DOHH2 (cell line): Measurements from ENCODE around the gene DNASE1L1.

ENCODE experiments used
- H3F3A ChIP-seq: fragments of 200-600 bp; sonication (generic), shearing (Covaris generic); 2 replicates; pipeline ENCODE4 v1.6.0; 2016; ENCODE audit warnings: antibody characterized with exemption, mild to moderate bottlenecking; ENCODE audit not compliant: control insufficient read depth, insufficient read depth
- H3K27ac ChIP-seq: fragments of 200-600 bp; sonication (generic); 2 replicates; pipeline ENCODE4 v1.5.1; 2014; ENCODE audit warnings: low read depth, mild to moderate bottlenecking, low read length, moderate library complexity
- H3K27me3 ChIP-seq: fragments of 200-600 bp; sonication (generic); 2 replicates; pipeline ENCODE4 v1.6.1; 2014; ENCODE audit warnings: mild to moderate bottlenecking, low read length, mixed read lengths; ENCODE audit not compliant: control insufficient read depth
- H3K36me3 ChIP-seq: fragments of 200-600 bp; sonication (generic); 2 replicates; pipeline ENCODE4 v1.6.1; 2014; ENCODE audit warnings: mild to moderate bottlenecking, low read length, moderate library complexity, mixed read lengths; ENCODE audit not compliant: control insufficient read depth
- H3K4me1 ChIP-seq: fragments of 200-600 bp; sonication (generic); 2 replicates; pipeline ENCODE4 v1.6.1; 2014; ENCODE audit warnings: mild to moderate bottlenecking, low read length, mixed read lengths; ENCODE audit not compliant: control insufficient read depth
- H3K4me2 ChIP-seq: fragments of 200-600 bp; sonication (generic); 2 replicates; pipeline ENCODE4 v1.6.0; 2014; ENCODE audit warnings: mild to moderate bottlenecking, low read length, moderate library complexity
- H3K4me3 ChIP-seq: fragments of 200-600 bp; sonication (generic); 2 replicates; pipeline ENCODE4 v1.5.1; 2014; ENCODE audit warnings: mild to moderate bottlenecking, low read length, mixed read lengths
- H3K79me2 ChIP-seq: fragments of 200-600 bp; sonication (generic); 2 replicates; pipeline ENCODE4 v1.6.1; 2014; ENCODE audit warnings: mild to moderate bottlenecking, low read length, mixed read lengths; ENCODE audit not compliant: control insufficient read depth
- H3K9me2 ChIP-seq: fragments of 200-600 bp; sonication (generic); replicated peaks from 2 replicates; pipeline ENCODE4 v1.6.1; 2014; ENCODE audit warnings: mild to moderate bottlenecking, low read length, mixed read lengths; ENCODE audit not compliant: control insufficient read depth
- H3K9me3 ChIP-seq: fragments of 200-600 bp; sonication (generic); 2 replicates; pipeline ENCODE4 v1.6.1; 2014; ENCODE audit warnings: antibody characterized with exemption, low read length, mixed read lengths; ENCODE audit not compliant: control insufficient read depth, insufficient read depth
- H4K20me1 ChIP-seq: fragments of 200-600 bp; sonication (generic); 2 replicates; pipeline ENCODE4 v1.6.0; 2014; ENCODE audit warnings: low read depth, mild to moderate bottlenecking, antibody characterized with exemption, low read length, moderate library complexity; ENCODE audit not compliant: control insufficient read depth, insufficient read depth
- CTCF ChIP-seq: fragments of 200-600 bp; sonication (generic); IDR thresholded peaks from one replicate; pipeline ENCODE4 v1.5.1; 2014; ENCODE audit warnings: antibody characterized with exemption, mild to moderate bottlenecking, low read depth, low read length; ENCODE audit not compliant: poor library complexity, severe bottlenecking
- EZH2phosphoT487 ChIP-seq: fragments of 200-600 bp; sonication (generic); IDR thresholded peaks from 2 replicates; pipeline ENCODE4 v1.6.1; 2017; ENCODE audit warnings: borderline replicate concordance, mild to moderate bottlenecking, antibody characterized with exemption, low read length, moderate library complexity, mixed read lengths

The DNASE1L1 gene

GRCh38 chrX:154430479-154430878, 21.4 kb upstream of the DNASE1L1 start:
- Histone ChIP-seq H3K9me3 (no peaks in the 10 kb centered on the region), H3K36me3 (no peaks in the 10 kb centered on the region; the same call in 1 of the 2 replicates), H3F3A (no peaks in the 10 kb centered on the region), H3K27ac (no peak overlapping the region), H3K27me3 (no peaks in the 10 kb centered on the region), H3K79me2 (peaks cover 25% of the 10 kb centered on the region), H3K4me2 (no peak overlapping the region), H3K4me3 (no peak overlapping the region), H3K4me1 (peaks cover 17% of the 10 kb centered on the region), H4K20me1 (no peaks in the 10 kb centered on the region), H3K9me2 (no peaks in the 10 kb centered on the region)
- TF ChIP-seq EZH2phosphoT487 (no peak), CTCF (no peak)

DNA sequence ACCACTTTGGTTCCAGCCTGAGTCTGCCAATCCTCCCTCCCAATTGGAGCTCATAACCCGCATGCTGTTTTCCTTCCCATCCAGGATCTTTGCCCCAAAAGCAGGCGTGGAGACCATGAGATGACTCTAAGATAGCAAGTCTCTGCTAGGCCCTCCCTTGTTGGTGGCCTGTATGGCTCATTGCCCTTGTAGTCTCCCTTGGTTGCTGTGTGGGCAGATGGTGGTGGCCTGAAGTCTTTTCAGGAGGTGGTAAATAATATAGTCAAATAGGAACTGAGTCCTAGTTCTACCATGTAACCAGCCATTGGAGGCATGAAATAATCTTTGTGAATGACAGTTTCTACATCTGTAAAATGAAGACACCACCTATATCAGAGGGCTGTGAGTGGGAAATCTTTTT, 20.7 kb upstream of the DNASE1L1 start:
- H3K9me2 ChIP-seq, result no peaks in the 10 kb centered on the region
- no peak overlapping the region for H3K27ac ChIP-seq
- peaks cover 17% of the 10 kb centered on the region for H3K4me1 ChIP-seq
- peak overlapping the region; percentile 87 for H3K4me2 ChIP-seq
- no peaks in the 10 kb centered on the region for H3K27me3 ChIP-seq
- no peaks in the 10 kb centered on the region for H3F3A ChIP-seq
- no peaks in the 10 kb centered on the region for H4K20me1 ChIP-seq
- peaks cover 25% of the 10 kb centered on the region for H3K79me2 ChIP-seq
- TF ChIP-seq EZH2phosphoT487, result no peak
- TF ChIP-seq CTCF, result no peak
- no peaks in the 10 kb centered on the region for H3K9me3 ChIP-seq
- peak overlapping the region; percentile 84 for H3K4me3 ChIP-seq
- no peaks in the 10 kb centered on the region; the same call in 1 of the 2 replicates for H3K36me3 ChIP-seq

DNA sequence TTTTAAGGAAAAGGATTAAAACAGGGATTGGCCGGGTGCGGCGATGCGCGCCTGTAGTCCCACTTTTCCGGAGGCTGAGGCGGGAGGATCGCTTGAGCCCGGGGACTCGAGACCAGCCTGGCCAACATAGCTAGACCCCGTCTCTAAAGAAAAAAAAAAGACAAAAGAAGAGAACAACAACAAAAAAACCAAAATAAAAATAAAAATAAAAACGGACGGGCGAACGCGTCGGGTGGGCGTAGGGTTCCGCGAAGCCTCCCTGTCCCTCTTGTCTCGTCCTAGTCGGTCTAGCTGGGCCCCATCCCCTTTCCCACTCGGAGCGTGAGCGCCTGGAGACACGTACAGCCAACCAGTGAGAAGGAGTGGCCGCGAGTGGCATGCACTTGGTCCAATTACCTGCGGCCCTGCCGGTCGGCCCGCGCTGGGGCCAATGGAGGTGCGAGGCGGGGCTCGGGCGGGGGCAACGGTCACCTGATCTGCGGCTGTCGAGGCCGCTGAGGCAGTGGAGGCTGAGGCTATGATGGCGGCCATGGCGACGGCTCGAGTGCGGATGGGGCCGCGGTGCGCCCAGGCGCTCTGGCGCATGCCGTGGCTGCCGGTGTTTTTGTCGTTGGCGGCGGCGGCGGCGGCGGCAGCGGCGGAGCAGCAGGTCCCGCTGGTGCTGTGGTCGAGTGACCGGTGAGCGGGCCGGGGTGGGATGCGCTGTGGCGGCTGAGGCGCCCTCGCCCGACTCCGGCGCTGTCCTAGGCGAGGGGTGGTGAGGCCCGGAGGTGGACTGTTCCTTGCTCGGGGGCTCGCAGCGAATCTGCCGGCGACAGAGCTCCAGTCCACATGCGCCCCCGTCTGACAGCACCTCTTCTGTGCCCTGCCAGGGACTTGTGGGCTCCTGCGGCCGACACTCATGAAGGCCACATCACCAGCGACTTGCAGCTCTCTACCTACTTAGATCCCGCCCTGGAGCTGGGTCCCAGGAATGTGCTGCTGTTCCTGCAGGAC, 19.4 kb upstream of the DNASE1L1 start, which contains the start of gene ATP6AP1:
Gene ATP6AP1, plus strand, starts transcription at position 502 of the 996 bp plus-strand sequence. Its CDS starts 16 bp downstream, at position 518.
- Histone ChIP-seq H3K27ac (no peak within 1 kb of the TSS; the same call in 1 of the 2 replicates), H3K9me3 (no peaks in the 10 kb centered on the region), H3K9me2 (no peaks in the 10 kb centered on the region), H3K4me2 (peak within 1 kb of the TSS; percentile 87), H3K27me3 (no peaks in the 10 kb centered on the region), H4K20me1 (no peaks in the 10 kb centered on the region), H3F3A (no peaks in the 10 kb centered on the region), H3K79me2 (peaks cover 25% of the 10 kb centered on the region), H3K36me3 (no peaks in the 10 kb centered on the region; the same call in 1 of the 2 replicates), H3K4me1 (peaks cover 17% of the 10 kb centered on the region), H3K4me3 (peak within 1 kb of the TSS; percentile 84)
- no peak for TF ChIP-seq EZH2phosphoT487
- peak; percentile 38 for TF ChIP-seq CTCF
